Measurements from ENCODE around the gene SND1. TPM values are rescaled to one million over a fixed set of nuclear protein-coding genes. Genes with fewer than 3 reads are reported as not detected.

SND1 gene
- polyA plus RNA-seq, 3 donors: 46.5 to 97.3 (median 79.8) TPM

GRCh38 chr7:128020159-128020558 lies 368.2 kb downstream of the SND1 start:
- H3K4me3 Mint-ChIP-seq: no peak overlapping the region
- no peak overlapping the region for H3K27ac ChIP-seq (ENCODE audit: low read depth in 1 of 2, low read length in 2 of 2)
- peaks cover 0 to 1% (median 0%) of the 10 kb centered on the region in 7 donors for H3K9me3 Mint-ChIP-seq
- peaks cover 34 to 52% of the 10 kb centered on the region in 2 donors for H3K36me3 Mint-ChIP-seq
- H3K36me3 ChIP-seq (replicated peaks in 1 of 2; ENCODE audit: control insufficient read depth in 1 of 2, insufficient read depth in 2 of 2, low read length in 2 of 2): peaks cover 15 to 57% of the 10 kb centered on the region in 2 donors
- H3K4me1 Mint-ChIP-seq: peaks cover 49% of the 10 kb centered on the region
- intact Hi-C loops (cut with micrococcal nuclease): no loop called here
- H3K9me3 ChIP-seq (replicated peaks in 1 of 2; ENCODE audit: control insufficient read depth in 1 of 2, insufficient read depth in 1 of 2, low read length in 2 of 2): no peaks in the 10 kb centered on the region
- H3K79me2 ChIP-seq (ENCODE audit: insufficient read depth, low read length): no peaks in the 10 kb centered on the region
- no peak overlapping the region for H3K27ac Mint-ChIP-seq
- H3K4me1 ChIP-seq (ENCODE audit: control insufficient read depth in 1 of 2, insufficient read depth in 2 of 2, low read length in 2 of 2): peaks cover 31% of the 10 kb centered on the region in 2 donors
- H3K4me3 ChIP-seq (replicated peaks in 1 of 3; ENCODE audit: low read depth in 2 of 3, low read length in 3 of 3): no peak overlapping the region
- 98% methylated on average over 6 of the region's 6 CpGs for WGBS (ENCODE audit: insufficient coverage)
- peaks cover 0 to 3% (median 3%) of the 10 kb centered on the region in 3 donors for H3K27me3 Mint-ChIP-seq (ENCODE audit: low read depth in 3 of 3)
- TF ChIP-seq CTCF (IDR thresholded peaks at IDR 0.05): peak; percentile 17
- H4K20me1 ChIP-seq (ENCODE audit: insufficient read depth, low read length): peaks cover 83% of the 10 kb centered on the region
- H3K9ac ChIP-seq (ENCODE audit: insufficient read depth, low read length, poor library complexity, severe bottlenecking): no peak overlapping the region
- H2AFZ ChIP-seq (ENCODE audit: insufficient read depth, low read depth, low read length, poor library complexity, severe bottlenecking): no peak overlapping the region
- no peak overlapping the region for H3K4me2 ChIP-seq (replicated peaks; ENCODE audit: extremely low read depth, low read length, poor library complexity, severe bottlenecking)
- H3K27me3 ChIP-seq (ENCODE audit: control insufficient read depth in 2 of 2, insufficient read depth in 2 of 2, low read length in 2 of 2): no peaks in the 10 kb centered on the region
- DNase-seq: no peak

GRCh38 chr7:128021366-128021765 lies 369.4 kb downstream of the SND1 start:
- peaks cover under 1% of the 10 kb centered on the region for H3K79me2 ChIP-seq (ENCODE audit: insufficient read depth, low read length)
- WGBS (ENCODE audit: insufficient coverage): 90% methylated on average over 1 of the region's 2 CpGs
- intact Hi-C loops (cut with micrococcal nuclease): no loop called here
- no peak overlapping the region for H3K4me3 Mint-ChIP-seq
- H3K4me3 ChIP-seq (replicated peaks in 1 of 3; ENCODE audit: low read depth in 2 of 3, low read length in 3 of 3): no peak overlapping the region
- H3K36me3 Mint-ChIP-seq: peaks cover 34 to 51% of the 10 kb centered on the region in 2 donors
- H3K36me3 ChIP-seq (replicated peaks in 1 of 2; ENCODE audit: control insufficient read depth in 1 of 2, insufficient read depth in 2 of 2, low read length in 2 of 2): peaks cover 15 to 49% of the 10 kb centered on the region in 2 donors
- H3K4me2 ChIP-seq (replicated peaks; ENCODE audit: extremely low read depth, low read length, poor library complexity, severe bottlenecking): no peak overlapping the region
- no peak overlapping the region for H3K27ac Mint-ChIP-seq
- peaks cover 0 to 3% (median 3%) of the 10 kb centered on the region in 3 donors for H3K27me3 Mint-ChIP-seq (ENCODE audit: low read depth in 3 of 3)
- H4K20me1 ChIP-seq (ENCODE audit: insufficient read depth, low read length): peaks cover 84% of the 10 kb centered on the region
- no peaks in the 10 kb centered on the region for H3K27me3 ChIP-seq (ENCODE audit: control insufficient read depth in 2 of 2, insufficient read depth in 2 of 2, low read length in 2 of 2)
- H2AFZ ChIP-seq (ENCODE audit: insufficient read depth, low read depth, low read length, poor library complexity, severe bottlenecking): no peak overlapping the region
- peaks cover 43 to 44% of the 10 kb centered on the region in 2 donors for H3K4me1 ChIP-seq (ENCODE audit: control insufficient read depth in 1 of 2, insufficient read depth in 2 of 2, low read length in 2 of 2)
- H3K4me1 Mint-ChIP-seq: peaks cover 59% of the 10 kb centered on the region
- H3K9me3 ChIP-seq (replicated peaks in 1 of 2; ENCODE audit: control insufficient read depth in 1 of 2, insufficient read depth in 1 of 2, low read length in 2 of 2): no peaks in the 10 kb centered on the region
- TF ChIP-seq CTCF (IDR thresholded peaks at IDR 0.05): no peak
- peaks cover 0 to 1% (median 0%) of the 10 kb centered on the region in 7 donors for H3K9me3 Mint-ChIP-seq
- no peak overlapping the region for H3K9ac ChIP-seq (ENCODE audit: insufficient read depth, low read length, poor library complexity, severe bottlenecking)
- H3K27ac ChIP-seq (ENCODE audit: low read depth in 1 of 2, low read length in 2 of 2): no peak overlapping the region
- DNase-seq: no peak

Data from CD14-positive monocyte (primary cell).